Keratinocyte (primary cell): ENCODE results near the gene SLC35A5. TPM values are rescaled to one million over a fixed set of nuclear protein-coding genes. Genes with fewer than 3 reads are reported as not detected.

ENCODE experiments used
- DNase-seq: peaks from one replicate; pipeline ENCODE4 v3.0.0-alpha.2; 2011; ENCODE audit warnings: low read depth, missing footprints, low spot score
- FAIRE-seq: peaks from 2 replicates; lab custom pipeline; 2011; peaks lifted over from hg19 to GRCh38; lab: Jason Lieb, UNC
- H2AFZ ChIP-seq: 2 replicates; pipeline ENCODE4 v1.6.0; 2012; ENCODE audit warnings: low read length, control low read depth, inconsistent platforms; ENCODE audit not compliant: control insufficient read depth
- H3K27ac ChIP-seq: 2 replicates; pipeline ENCODE4 v1.5.1; 2011; ENCODE audit warnings: low read length; ENCODE audit not compliant: control insufficient read depth, insufficient read depth
- H3K27me3 ChIP-seq: 3 replicates; pipeline ENCODE4 v1.6.0; 2011; ENCODE audit warnings: low read length; ENCODE audit not compliant: control insufficient read depth, insufficient read depth; ENCODE audit errors: extremely low read depth
- H3K36me3 ChIP-seq, 2 experiments: 2 replicates in 1 of 2; 3 replicates in 1 of 2; pipeline ENCODE4 v1.5.1; 2011; ENCODE audit warnings: low read length in 2 of 2, mild to moderate bottlenecking in 1 of 2; ENCODE audit not compliant: control insufficient read depth in 2 of 2, insufficient read depth in 2 of 2; ENCODE audit errors: extremely low read depth in 1 of 2
- H3K4me1 ChIP-seq: 3 replicates; pipeline ENCODE4 v1.5.1; 2011; ENCODE audit warnings: low read length; ENCODE audit not compliant: control insufficient read depth, insufficient read depth; ENCODE audit errors: extremely low read depth
- H3K4me2 ChIP-seq: 3 replicates; pipeline ENCODE4 v1.6.0; 2011; ENCODE audit warnings: low read depth, low read length; ENCODE audit not compliant: control insufficient read depth, insufficient read depth; ENCODE audit errors: extremely low read depth
- H3K4me3 ChIP-seq, 3 experiments: fragments of 200-600 bp in 1 of 3; sonication (generic) in 1 of 3; 2 replicates in 2 of 3; 3 replicates in 1 of 3; pipeline ENCODE4 v1.5.1; 2011 to 2016; ENCODE audit warnings: low read length in 3 of 3, mild to moderate bottlenecking in 3 of 3, control low read depth in 2 of 3, inconsistent platforms in 1 of 3, low read depth in 1 of 3, mixed read lengths in 1 of 3, mixed run types in 1 of 3, moderate library complexity in 1 of 3; ENCODE audit not compliant: control insufficient read depth in 2 of 3, insufficient read depth in 2 of 3; ENCODE audit errors: extremely low read depth in 1 of 3
- H3K79me2 ChIP-seq: 2 replicates; pipeline ENCODE4 v1.6.0; 2012; ENCODE audit warnings: low read length; ENCODE audit not compliant: control insufficient read depth, insufficient read depth
- H3K9ac ChIP-seq: 3 replicates; pipeline ENCODE4 v1.6.0; 2011; ENCODE audit warnings: low read length; ENCODE audit not compliant: control insufficient read depth, insufficient read depth; ENCODE audit errors: extremely low read depth
- H3K9me1 ChIP-seq: 3 replicates; pipeline ENCODE4 v1.6.0; 2011; ENCODE audit warnings: low read length; ENCODE audit not compliant: control insufficient read depth, insufficient read depth; ENCODE audit errors: extremely low read depth
- H3K9me3 ChIP-seq: 2 replicates; pipeline ENCODE4 v1.5.1; 2012; ENCODE audit warnings: low read depth, low read length; ENCODE audit not compliant: control insufficient read depth
- H4K20me1 ChIP-seq: 3 replicates; pipeline ENCODE4 v1.6.0; 2011; ENCODE audit warnings: low read length; ENCODE audit not compliant: control insufficient read depth, insufficient read depth; ENCODE audit errors: extremely low read depth
- EZH2 ChIP-seq: IDR thresholded peaks from one replicate; pipeline ENCODE4 v1.6.1; 2012; ENCODE audit warnings: inconsistent platforms, mild to moderate bottlenecking, low read length, moderate library complexity
- dilution Hi-C: fragments of 300-500 bp; cut with MboI; formaldehyde crosslinking; loops from one replicate; pipeline ENCODE4 v1.7.0; 2020; ENCODE audit warnings: low sequenced_read_pairs; ENCODE audit not compliant: extremely low pct_ligation_motif_present
- polyA plus RNA-seq, 5 experiments: library from polyadenylated mRNA; depleted of rRNA in 3 of 5; stranded (reverse) in 3 of 5; stranded (forward) in 1 of 5; unstranded in 1 of 5; fragments of >200 nt; gene quantifications; 1 replicate in 1 of 5; 2 replicates in 3 of 5; 3 replicates in 1 of 5; pipeline versions ENCODE4 v1.2.1 to v1.2.3, GENCODE V29; 2011 to 2012; ENCODE audit warnings: missing spikeins in 2 of 5, low read depth in 1 of 5, low replicate concordance in 1 of 5
- TF ChIP-seq, protein P1 (sequence below), 3 experiments: IDR thresholded peaks in 1 of 3; conservative IDR thresholded peaks in 1 of 3; optimal IDR thresholded peaks in 1 of 3; 2 replicates in 2 of 3; 3 replicates in 1 of 3; pipeline versions ENCODE3 to v1.5.1; 2011; ENCODE audit warnings: low read length in 3 of 3, mild to moderate bottlenecking in 3 of 3, moderate library complexity in 2 of 3, control low read depth in 1 of 3, inconsistent platforms in 1 of 3; ENCODE audit not compliant: insufficient read depth in 2 of 3; ENCODE audit errors: extremely low read depth in 1 of 3

SLC35A5 gene
- polyA plus RNA-seq, 1 donor (not counting 4 experiments of a cell fraction or from before 2014, with no cell fraction given) = 31.8 TPM

DNA sequence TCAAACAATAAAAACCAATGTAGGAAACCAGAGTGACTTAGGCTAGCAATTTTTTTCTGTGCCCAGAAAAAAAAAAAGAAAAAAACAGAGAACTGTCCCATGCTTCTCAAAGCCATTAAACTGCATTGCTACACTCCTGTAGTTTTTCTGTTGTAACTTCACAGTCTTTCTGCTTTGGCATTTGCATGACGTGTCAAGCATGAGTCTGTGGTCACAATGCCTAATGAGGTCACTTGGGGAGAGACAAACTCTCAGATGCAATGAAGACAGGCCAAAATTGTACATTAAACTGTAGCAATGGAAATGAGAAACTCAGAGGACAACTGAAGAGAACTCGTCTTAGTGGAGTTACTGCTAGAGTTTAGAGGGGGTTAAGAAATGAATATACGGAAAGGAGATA lies 48.3 kb downstream of the SLC35A5 start:
- TF ChIP-seq, protein P1, sequence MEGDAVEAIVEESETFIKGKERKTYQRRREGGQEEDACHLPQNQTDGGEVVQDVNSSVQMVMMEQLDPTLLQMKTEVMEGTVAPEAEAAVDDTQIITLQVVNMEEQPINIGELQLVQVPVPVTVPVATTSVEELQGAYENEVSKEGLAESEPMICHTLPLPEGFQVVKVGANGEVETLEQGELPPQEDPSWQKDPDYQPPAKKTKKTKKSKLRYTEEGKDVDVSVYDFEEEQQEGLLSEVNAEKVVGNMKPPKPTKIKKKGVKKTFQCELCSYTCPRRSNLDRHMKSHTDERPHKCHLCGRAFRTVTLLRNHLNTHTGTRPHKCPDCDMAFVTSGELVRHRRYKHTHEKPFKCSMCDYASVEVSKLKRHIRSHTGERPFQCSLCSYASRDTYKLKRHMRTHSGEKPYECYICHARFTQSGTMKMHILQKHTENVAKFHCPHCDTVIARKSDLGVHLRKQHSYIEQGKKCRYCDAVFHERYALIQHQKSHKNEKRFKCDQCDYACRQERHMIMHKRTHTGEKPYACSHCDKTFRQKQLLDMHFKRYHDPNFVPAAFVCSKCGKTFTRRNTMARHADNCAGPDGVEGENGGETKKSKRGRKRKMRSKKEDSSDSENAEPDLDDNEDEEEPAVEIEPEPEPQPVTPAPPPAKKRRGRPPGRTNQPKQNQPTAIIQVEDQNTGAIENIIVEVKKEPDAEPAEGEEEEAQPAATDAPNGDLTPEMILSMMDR (optimal IDR thresholded peaks at IDR 0.05 in 1 of 3, IDR thresholded peaks at IDR 0.05 in 1 of 3, conservative IDR thresholded peaks at IDR 0.05 in 1 of 3; ENCODE audit: extremely low read depth in 1 of 3, insufficient read depth in 2 of 3, low read length in 3 of 3) = no peak
- TF ChIP-seq EZH2 = no peak
- Histone ChIP-seq H3K27me3 (no peaks in the 10 kb centered on the region), H3K27ac (no peak overlapping the region), H3K9me3 (no peaks in the 10 kb centered on the region), H3K79me2 (no peaks in the 10 kb centered on the region), H3K36me3 (no peaks in the 10 kb centered on the region), H3K4me3 (no peak overlapping the region), H3K9ac (no peak overlapping the region), H3K4me1 (no peaks in the 10 kb centered on the region), H4K20me1 (no peaks in the 10 kb centered on the region), H2AFZ (no peak overlapping the region), H3K9me1 (no peaks in the 10 kb centered on the region), H3K4me2 (no peak overlapping the region)
- no peak for DNase-seq
- dilution Hi-C loops = no loop called here
- FAIRE-seq = no peak

DNA sequence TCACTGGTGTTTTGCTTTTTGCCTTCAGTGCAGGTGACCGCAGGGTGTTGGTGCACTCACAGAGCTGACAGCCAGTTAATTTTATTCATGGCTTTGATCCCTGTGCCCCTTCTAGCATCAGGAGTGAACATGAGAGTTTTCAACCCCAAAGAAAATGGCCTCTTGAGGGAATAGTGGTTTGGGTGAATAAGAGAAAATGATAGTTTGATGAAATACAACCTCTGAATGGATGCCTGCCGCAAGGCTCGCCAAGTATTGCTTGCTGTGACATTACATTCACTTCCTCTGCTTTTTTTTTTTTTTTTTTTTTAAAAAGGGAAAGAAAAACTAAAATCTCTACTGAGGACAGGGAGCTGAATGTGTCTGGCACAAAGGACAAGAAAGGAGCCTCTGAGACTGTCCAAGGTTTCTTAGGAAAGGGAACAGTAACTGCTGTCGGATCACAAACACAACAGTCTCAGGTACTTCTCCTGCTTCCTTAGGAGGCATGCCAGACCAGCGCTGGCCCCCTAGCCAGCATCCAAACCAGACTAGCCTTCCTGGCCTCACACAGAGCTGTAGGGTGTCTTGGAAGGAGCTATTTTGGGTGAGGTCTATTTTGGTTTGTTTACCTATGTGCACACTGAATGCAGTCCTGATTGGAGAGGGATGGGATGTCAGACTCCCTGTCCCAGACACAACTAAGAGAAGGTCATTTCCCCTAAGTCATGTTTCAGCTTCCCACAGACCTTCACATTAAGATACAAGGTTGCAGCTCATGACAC lies 50.1 kb downstream of the SLC35A5 start:
- no peak overlapping the region for H2AFZ ChIP-seq
- no peak for TF ChIP-seq EZH2
- TF ChIP-seq, protein P1 (optimal IDR thresholded peaks at IDR 0.05 in 1 of 3, IDR thresholded peaks at IDR 0.05 in 1 of 3, conservative IDR thresholded peaks at IDR 0.05 in 1 of 3; ENCODE audit: extremely low read depth in 1 of 3, insufficient read depth in 2 of 3, low read length in 3 of 3) = no peak
- no peak overlapping the region for H3K27ac ChIP-seq
- no peaks in the 10 kb centered on the region for H4K20me1 ChIP-seq
- peaks cover 0 to 2% of the 10 kb centered on the region in 2 experiments for H3K36me3 ChIP-seq
- H3K4me2 ChIP-seq = no peak overlapping the region
- no peak overlapping the region for H3K4me3 ChIP-seq
- dilution Hi-C loops = no loop called here
- H3K9me1 ChIP-seq = no peaks in the 10 kb centered on the region
- H3K9ac ChIP-seq = no peak overlapping the region
- DNase-seq (no peak), FAIRE-seq (no peak)
- H3K9me3 ChIP-seq = no peaks in the 10 kb centered on the region
- no peaks in the 10 kb centered on the region for H3K27me3 ChIP-seq
- H3K4me1 ChIP-seq = no peaks in the 10 kb centered on the region
- H3K79me2 ChIP-seq = no peaks in the 10 kb centered on the region
